ENCODE results near the gene KCTD6.

Gene KCTD6

GRCh38 chr3:58485801-58486435 lies 6.0 kb upstream of the KCTD6 start:
- H3K27me3 ChIP-seq (ENCODE audit: control insufficient read depth, insufficient read depth, low read length): no peaks in the 10 kb centered on the region
- no peaks in the 10 kb centered on the region for H3K36me3 ChIP-seq (ENCODE audit: control insufficient read depth, insufficient read depth, low read length)
- WGBS (ENCODE audit: insufficient coverage, insufficient read length): no CpG with 5 or more reads among the region's 6 CpGs
- H3K27ac ChIP-seq (ENCODE audit: low read length): no peak overlapping the region
- no peaks in the 10 kb centered on the region for H3K9me3 ChIP-seq (ENCODE audit: control insufficient read depth, insufficient read depth, low read length)
- no peak for DNase-seq (ENCODE audit: low read depth, low spot score)
- no peak overlapping the region for H3K4me3 ChIP-seq (ENCODE audit: low read length)
- peaks cover 1% of the 10 kb centered on the region; the same call in 1 of the 2 replicates for H3K4me1 ChIP-seq (ENCODE audit: control insufficient read depth, insufficient read depth, low read length)

- no peak overlapping the region for H3K4me3 ChIP-seq (ENCODE audit: low read length)
- H3K36me3 ChIP-seq (ENCODE audit: control insufficient read depth, insufficient read depth, low read length): no peaks in the 10 kb centered on the region
- H3K9me3 ChIP-seq (ENCODE audit: control insufficient read depth, insufficient read depth, low read length): no peaks in the 10 kb centered on the region
- H3K27me3 ChIP-seq (ENCODE audit: control insufficient read depth, insufficient read depth, low read length): no peaks in the 10 kb centered on the region
- DNase-seq (ENCODE audit: low read depth, low spot score): no peak
- no CpG with 5 or more reads among the region's 18 CpGs for WGBS (ENCODE audit: insufficient coverage, insufficient read length)
- H3K4me1 ChIP-seq (ENCODE audit: control insufficient read depth, insufficient read depth, low read length): peaks cover 4% of the 10 kb centered on the region
- no peak overlapping the region for H3K27ac ChIP-seq (ENCODE audit: low read length)
Observed at GRCh38 chr3:58487140-58487886, 4.6 kb upstream of the KCTD6 start.

DNA sequence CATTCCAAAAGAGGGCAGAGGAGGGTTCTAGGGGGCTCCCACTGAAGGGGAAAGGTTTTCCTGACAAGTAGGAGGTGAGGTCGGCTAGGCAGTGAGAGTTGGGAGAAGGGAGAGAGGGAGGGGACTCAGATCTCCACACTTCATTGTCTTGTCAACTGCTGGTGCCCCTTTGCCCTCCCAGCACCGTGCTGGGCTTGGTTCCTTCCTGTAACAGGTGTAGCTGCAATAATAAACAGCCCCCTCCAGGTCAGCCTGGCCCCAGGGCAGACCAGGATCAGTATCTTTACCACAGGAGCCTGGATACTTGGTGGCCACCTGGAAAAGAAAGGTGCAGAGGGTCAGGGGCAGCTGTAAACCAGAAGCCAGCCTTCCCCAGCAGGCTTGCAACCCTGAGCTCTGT lies 2.9 kb upstream of the KCTD6 start:
- no CpG with 5 or more reads among the region's 2 CpGs for WGBS (ENCODE audit: insufficient coverage, insufficient read length)
- H3K27ac ChIP-seq (ENCODE audit: low read length): no peak overlapping the region
- H3K27me3 ChIP-seq (ENCODE audit: control insufficient read depth, insufficient read depth, low read length): no peaks in the 10 kb centered on the region
- H3K4me1 ChIP-seq (ENCODE audit: control insufficient read depth, insufficient read depth, low read length): peaks cover 7% of the 10 kb centered on the region
- no peaks in the 10 kb centered on the region for H3K9me3 ChIP-seq (ENCODE audit: control insufficient read depth, insufficient read depth, low read length)
- no peaks in the 10 kb centered on the region for H3K36me3 ChIP-seq (ENCODE audit: control insufficient read depth, insufficient read depth, low read length)
- H3K4me3 ChIP-seq (ENCODE audit: low read length): no peak overlapping the region
- DNase-seq (ENCODE audit: low read depth, low spot score): no peak

- Histone ChIP-seq H3K4me1 (ENCODE audit: control insufficient read depth, insufficient read depth, low read length) (peaks cover 7% of the 10 kb centered on the region), H3K4me3 (ENCODE audit: low read length) (peak overlapping the region; percentile 8; the same call in 1 of the 2 replicates), H3K27ac (ENCODE audit: low read length) (no peak overlapping the region), H3K36me3 (ENCODE audit: control insufficient read depth, insufficient read depth, low read length) (no peaks in the 10 kb centered on the region), H3K27me3 (ENCODE audit: control insufficient read depth, insufficient read depth, low read length) (no peaks in the 10 kb centered on the region), H3K9me3 (ENCODE audit: control insufficient read depth, insufficient read depth, low read length) (no peaks in the 10 kb centered on the region)
- WGBS (ENCODE audit: insufficient coverage, insufficient read length): no CpG with 5 or more reads among the region's 19 CpGs
- no peak for DNase-seq (ENCODE audit: low read depth, low spot score)
Observed at GRCh38 chr3:58490860-58491501, 915 bp upstream of the KCTD6 start.

GRCh38 chr3:58492494-58492905 lies 604 bp downstream of the KCTD6 start:
- H3K4me1 ChIP-seq (ENCODE audit: control insufficient read depth, insufficient read depth, low read length): peaks cover 14% of the 10 kb centered on the region
- H3K4me3 ChIP-seq (ENCODE audit: low read length): peak overlapping the region; percentile 89
- H3K36me3 ChIP-seq (ENCODE audit: control insufficient read depth, insufficient read depth, low read length): no peaks in the 10 kb centered on the region
- no peak for DNase-seq (ENCODE audit: low read depth, low spot score)
- no CpG with 5 or more reads among the region's 15 CpGs for WGBS (ENCODE audit: insufficient coverage, insufficient read length)
- no peaks in the 10 kb centered on the region for H3K27me3 ChIP-seq (ENCODE audit: control insufficient read depth, insufficient read depth, low read length)
- no peaks in the 10 kb centered on the region for H3K9me3 ChIP-seq (ENCODE audit: control insufficient read depth, insufficient read depth, low read length)
- H3K27ac ChIP-seq (ENCODE audit: low read length): no peak overlapping the region

DNA sequence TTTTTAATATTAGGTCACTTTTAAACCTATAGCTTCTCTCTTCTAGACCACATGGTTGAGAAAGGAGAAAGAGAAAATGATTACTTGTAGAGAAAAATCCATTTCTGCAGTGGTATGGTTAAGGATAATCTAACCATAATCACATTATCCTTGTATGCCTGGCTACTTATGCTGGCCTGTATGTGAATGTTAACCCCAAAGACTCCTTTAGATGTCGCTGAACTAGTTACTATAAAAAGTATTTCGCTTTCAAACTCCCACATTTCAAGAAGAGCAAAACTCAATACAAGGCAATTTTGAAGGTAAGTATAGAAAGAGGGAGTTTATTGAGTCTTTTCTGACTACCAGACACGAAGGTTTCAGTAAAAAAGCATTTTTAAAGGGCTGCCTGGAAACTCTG lies 2.2 kb downstream of the KCTD6 start:
- Histone ChIP-seq H3K36me3 (ENCODE audit: control insufficient read depth, insufficient read depth, low read length) (no peaks in the 10 kb centered on the region), H3K9me3 (ENCODE audit: control insufficient read depth, insufficient read depth, low read length) (no peaks in the 10 kb centered on the region), H3K4me1 (ENCODE audit: control insufficient read depth, insufficient read depth, low read length) (peaks cover 14% of the 10 kb centered on the region), H3K27me3 (ENCODE audit: control insufficient read depth, insufficient read depth, low read length) (no peaks in the 10 kb centered on the region), H3K4me3 (ENCODE audit: low read length) (no peak overlapping the region), H3K27ac (ENCODE audit: low read length) (no peak overlapping the region)
- WGBS (ENCODE audit: insufficient coverage, insufficient read length): no CpG with 5 or more reads among the region's 3 CpGs
- DNase-seq (ENCODE audit: low read depth, low spot score): no peak

DNA sequence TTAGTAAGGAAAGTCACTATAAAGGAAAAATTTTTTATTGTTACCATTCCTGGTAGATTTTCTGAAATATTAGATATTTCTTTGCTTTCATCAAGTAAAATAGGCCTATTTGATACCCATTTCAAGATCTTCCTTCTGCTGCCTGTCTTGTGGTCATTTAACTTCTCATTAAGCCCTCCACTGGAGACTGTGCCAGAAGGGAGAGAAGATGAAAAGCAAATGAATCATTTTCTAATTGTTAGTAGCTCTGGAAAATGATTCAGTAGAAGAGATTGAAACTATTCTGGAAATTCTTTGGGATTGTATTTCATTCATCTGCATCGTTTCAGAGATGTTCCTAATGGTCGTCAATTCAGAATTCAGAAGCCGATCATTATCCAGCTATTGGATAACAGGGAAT lies 3.2 kb downstream of the KCTD6 start:
- no peak overlapping the region for H3K4me3 ChIP-seq (ENCODE audit: low read length)
- peaks cover 14% of the 10 kb centered on the region for H3K4me1 ChIP-seq (ENCODE audit: control insufficient read depth, insufficient read depth, low read length)
- H3K27me3 ChIP-seq (ENCODE audit: control insufficient read depth, insufficient read depth, low read length): no peaks in the 10 kb centered on the region
- no peak for DNase-seq (ENCODE audit: low read depth, low spot score)
- WGBS (ENCODE audit: insufficient coverage, insufficient read length): no CpG with 5 or more reads among the region's 3 CpGs
- H3K36me3 ChIP-seq (ENCODE audit: control insufficient read depth, insufficient read depth, low read length): no peaks in the 10 kb centered on the region
- H3K9me3 ChIP-seq (ENCODE audit: control insufficient read depth, insufficient read depth, low read length): no peaks in the 10 kb centered on the region
- H3K27ac ChIP-seq (ENCODE audit: low read length): no peak overlapping the region

DNA sequence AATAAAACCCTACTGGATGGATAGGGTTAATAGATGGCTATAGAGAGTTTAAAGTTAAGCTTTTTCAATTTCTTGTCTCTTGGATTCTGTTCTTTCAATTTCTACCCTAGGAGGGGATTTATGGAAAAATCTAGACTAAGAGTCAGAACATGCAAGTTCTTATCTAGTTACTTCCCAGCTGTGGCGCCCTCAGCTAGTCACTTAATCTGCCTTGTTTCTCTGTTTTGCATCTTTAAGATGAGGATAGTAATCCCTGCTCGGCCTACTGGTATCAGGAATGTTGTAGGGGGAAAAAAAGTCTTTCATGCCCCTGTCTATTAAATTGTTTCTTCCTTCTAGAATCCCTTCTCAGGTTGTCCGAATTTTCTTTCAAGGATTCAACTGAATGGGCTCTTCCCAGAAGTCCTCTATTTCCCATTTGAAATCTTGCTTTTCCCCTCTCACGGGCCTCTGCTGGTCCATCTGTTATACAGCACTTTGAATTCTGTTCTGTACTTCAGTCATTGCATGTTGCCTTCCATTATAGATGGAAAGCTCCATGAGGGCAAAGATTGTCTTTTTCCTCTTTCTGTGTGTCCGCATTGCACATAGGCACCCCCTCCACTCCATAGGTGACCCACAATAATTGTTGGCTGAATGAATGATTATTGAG lies 4.4 kb downstream of the KCTD6 start:
- no peaks in the 10 kb centered on the region for H3K9me3 ChIP-seq (ENCODE audit: control insufficient read depth, insufficient read depth, low read length)
- no CpG with 5 or more reads among the region's 5 CpGs for WGBS (ENCODE audit: insufficient coverage, insufficient read length)
- no peak overlapping the region for H3K4me3 ChIP-seq (ENCODE audit: low read length)
- no peaks in the 10 kb centered on the region; the same call in 1 of the 2 replicates for H3K36me3 ChIP-seq (ENCODE audit: control insufficient read depth, insufficient read depth, low read length)
- no peaks in the 10 kb centered on the region for H3K27me3 ChIP-seq (ENCODE audit: control insufficient read depth, insufficient read depth, low read length)
- DNase-seq (ENCODE audit: low read depth, low spot score): no peak
- no peak overlapping the region for H3K27ac ChIP-seq (ENCODE audit: low read length)
- H3K4me1 ChIP-seq (ENCODE audit: control insufficient read depth, insufficient read depth, low read length): peaks cover 10% of the 10 kb centered on the region; the same call in 1 of the 2 replicates

- peaks cover 10% of the 10 kb centered on the region; the same call in 1 of the 2 replicates for H3K4me1 ChIP-seq (ENCODE audit: control insufficient read depth, insufficient read depth, low read length)
- H3K9me3 ChIP-seq (ENCODE audit: control insufficient read depth, insufficient read depth, low read length): no peaks in the 10 kb centered on the region
- H3K36me3 ChIP-seq (ENCODE audit: control insufficient read depth, insufficient read depth, low read length): no peaks in the 10 kb centered on the region; the same call in 1 of the 2 replicates
- H3K27me3 ChIP-seq (ENCODE audit: control insufficient read depth, insufficient read depth, low read length): no peaks in the 10 kb centered on the region
- no peak overlapping the region for H3K4me3 ChIP-seq (ENCODE audit: low read length)
- H3K27ac ChIP-seq (ENCODE audit: low read length): no peak overlapping the region
- peak; percentile 16 for DNase-seq (ENCODE audit: low read depth, low spot score)
- WGBS (ENCODE audit: insufficient coverage, insufficient read length): no CpG with 5 or more reads among the region's 1 CpG
Observed at GRCh38 chr3:58497097-58497496, 5.2 kb downstream of the KCTD6 start.

GRCh38 chr3:58502872-58503271 lies 11.0 kb downstream of the KCTD6 start:
- no CpG with 5 or more reads among the region's 1 CpG for WGBS (ENCODE audit: insufficient coverage, insufficient read length)
- Histone ChIP-seq H3K27me3 (ENCODE audit: control insufficient read depth, insufficient read depth, low read length) (no peaks in the 10 kb centered on the region), H3K4me1 (ENCODE audit: control insufficient read depth, insufficient read depth, low read length) (no peaks in the 10 kb centered on the region), H3K4me3 (ENCODE audit: low read length) (no peak overlapping the region), H3K9me3 (ENCODE audit: control insufficient read depth, insufficient read depth, low read length) (no peaks in the 10 kb centered on the region), H3K27ac (ENCODE audit: low read length) (no peak overlapping the region), H3K36me3 (ENCODE audit: control insufficient read depth, insufficient read depth, low read length) (no peaks in the 10 kb centered on the region; the same call in 1 of the 2 replicates)
- DNase-seq (ENCODE audit: low read depth, low spot score): no peak

All from iPS DF 6.9 (cell line).